Small intestine (tissue), 7 donors: Measurements from ENCODE around the gene HCRTR1. TPM values are rescaled to one million over a fixed set of nuclear protein-coding genes. Genes with fewer than 3 reads are reported as not detected.

Experiments
- DNase-seq, 2 donors: peaks; one replicate each; pipeline versions ENCODE4 v3.0.0 to v3.0.0-alpha.2; 2013
- FAIRE-seq: peaks from 2 replicates; lab custom pipeline; 2012; peaks lifted over from hg19 to GRCh38; lab: Jason Lieb, UNC
- H3K27ac ChIP-seq, 3 donors: one replicate each; pipeline ENCODE4 v1.5.1; 2013; ENCODE audit warnings: low read length in 2 of 3, mild to moderate bottlenecking in 2 of 3, control low read depth in 1 of 3, inconsistent platforms in 1 of 3, low read depth in 1 of 3, moderate library complexity in 1 of 3
- H3K27me3 ChIP-seq, 3 donors: one replicate each; pipeline ENCODE4 v1.6.1; 2013; ENCODE audit warnings: low read length in 3 of 3, inconsistent platforms in 1 of 3; ENCODE audit not compliant: control insufficient read depth in 3 of 3, insufficient read depth in 3 of 3
- H3K36me3 ChIP-seq, 3 donors: one replicate each; pipeline ENCODE4 v1.6.1; 2013; ENCODE audit warnings: low read length in 3 of 3, inconsistent platforms in 1 of 3, low read depth in 1 of 3, mild to moderate bottlenecking in 1 of 3, moderate library complexity in 1 of 3; ENCODE audit not compliant: control insufficient read depth in 3 of 3, insufficient read depth in 2 of 3
- H3K4me1 ChIP-seq, 3 donors: one replicate each; pipeline ENCODE4 v1.6.1; 2013; ENCODE audit warnings: low read length in 2 of 3, inconsistent platforms in 1 of 3, low read depth in 1 of 3, mild to moderate bottlenecking in 1 of 3, moderate library complexity in 1 of 3; ENCODE audit not compliant: control insufficient read depth in 3 of 3, insufficient read depth in 2 of 3
- H3K4me3 ChIP-seq, 3 donors: one replicate each; pipeline ENCODE4 v1.5.1; 2013; ENCODE audit warnings: low read length in 3 of 3, control low read depth in 1 of 3, inconsistent platforms in 1 of 3, low read depth in 1 of 3, mild to moderate bottlenecking in 1 of 3, moderate library complexity in 1 of 3
- H3K9me3 ChIP-seq, 2 donors: one replicate each; pipeline ENCODE4 v1.6.1; 2013; ENCODE audit warnings: low read depth in 1 of 2, low read length in 1 of 2; ENCODE audit not compliant: control insufficient read depth in 2 of 2, insufficient read depth in 1 of 2
- WGBS, 3 donors: extraction: QIAGEN DNeasy Blood & Tissue Kit; methylation state at CpG; one replicate each; pipeline ENCODE4 v1.1.7; 2013; 5-methylcytosine and 5-hydroxymethylcytosine counted together
- polyA plus RNA-seq, 4 donors: library from polyadenylated mRNA; stranded (reverse) in 3 of 4; unstranded in 1 of 4; fragments of 200-250 nt in 3 of 4; fragments of 120-200 nt in 1 of 4; gene quantifications; one replicate each; pipeline versions ENCODE4 v1.2.1 to v1.2.3, GENCODE V29; 2013
- donor health status: healthy with polysubstance abuse.
- donor health status: control.
- donor health status: control.
- donor health status: Bipolar disorder and iron deficiency.
- donor health status: healthy.

HCRTR1 gene
- polyA plus RNA-seq, 4 donors: 0.06 to 0.10 TPM; not detected in 2

GRCh38 chr1:31579374-31579773 is 38.1 kb upstream of the HCRTR1 start:
- Histone ChIP-seq H3K27ac (peak overlapping the region in 2 of 3 donors; percentile 75 to 84), H3K4me1 (peaks cover 6 to 87% (median 9%) of the 10 kb centered on the region in 3 donors), H3K36me3 (peaks cover 0 to 46% (median 0%) of the 10 kb centered on the region in 3 donors), H3K9me3 (no peaks in the 10 kb centered on the region), H3K27me3 (no peaks in the 10 kb centered on the region), H3K4me3 (no peak overlapping the region)
- 64 to 76% (median 75%) methylated on average over 5 of the region's 5 CpGs for WGBS, 3 donors
- FAIRE-seq (no peak), DNase-seq (no peak)

- H3K9me3 ChIP-seq: no peaks in the 10 kb centered on the region
- 62 to 71% (median 63%) methylated on average over 5 of the region's 5 CpGs for WGBS, 3 donors
Observed at GRCh38 chr1:31580513-31580870, 37.0 kb upstream of the HCRTR1 start.

GRCh38 chr1:31580891-31581603 is 36.4 kb upstream of the HCRTR1 start:
- no peak for DNase-seq
- Histone ChIP-seq H3K4me1 (peaks cover 1 to 85% (median 3%) of the 10 kb centered on the region in 3 donors), H3K27me3 (no peaks in the 10 kb centered on the region), H3K9me3 (no peaks in the 10 kb centered on the region), H3K36me3 (peaks cover 0 to 62% (median 0%) of the 10 kb centered on the region in 3 donors), H3K4me3 (no peak overlapping the region), H3K27ac (peak overlapping the region in 2 of 3 donors; percentile 76 to 84)
- FAIRE-seq: no peak
- 73 to 74% (median 73%) methylated on average over 15 of the region's 15 CpGs for WGBS, 3 donors

More at GRCh38 chr1:31580513-31580870, 37.0 kb upstream of the HCRTR1 start:
- peak overlapping the region in 2 of 3 donors; percentile 76 to 84 for H3K27ac ChIP-seq
- DNase-seq (no peak), FAIRE-seq (no peak)
- H3K4me3 ChIP-seq: no peak overlapping the region
- H3K4me1 ChIP-seq: peaks cover 3 to 87% (median 4%) of the 10 kb centered on the region in 3 donors
- H3K36me3 ChIP-seq: peaks cover 0 to 57% (median 0%) of the 10 kb centered on the region in 3 donors
- no peaks in the 10 kb centered on the region for H3K27me3 ChIP-seq

- H3K27ac ChIP-seq: peak overlapping the region in 2 of 3 donors; percentile 34 to 76
- no peak for FAIRE-seq
Observed at GRCh38 chr1:31581821-31582810, 35.4 kb upstream of the HCRTR1 start.

DNA sequence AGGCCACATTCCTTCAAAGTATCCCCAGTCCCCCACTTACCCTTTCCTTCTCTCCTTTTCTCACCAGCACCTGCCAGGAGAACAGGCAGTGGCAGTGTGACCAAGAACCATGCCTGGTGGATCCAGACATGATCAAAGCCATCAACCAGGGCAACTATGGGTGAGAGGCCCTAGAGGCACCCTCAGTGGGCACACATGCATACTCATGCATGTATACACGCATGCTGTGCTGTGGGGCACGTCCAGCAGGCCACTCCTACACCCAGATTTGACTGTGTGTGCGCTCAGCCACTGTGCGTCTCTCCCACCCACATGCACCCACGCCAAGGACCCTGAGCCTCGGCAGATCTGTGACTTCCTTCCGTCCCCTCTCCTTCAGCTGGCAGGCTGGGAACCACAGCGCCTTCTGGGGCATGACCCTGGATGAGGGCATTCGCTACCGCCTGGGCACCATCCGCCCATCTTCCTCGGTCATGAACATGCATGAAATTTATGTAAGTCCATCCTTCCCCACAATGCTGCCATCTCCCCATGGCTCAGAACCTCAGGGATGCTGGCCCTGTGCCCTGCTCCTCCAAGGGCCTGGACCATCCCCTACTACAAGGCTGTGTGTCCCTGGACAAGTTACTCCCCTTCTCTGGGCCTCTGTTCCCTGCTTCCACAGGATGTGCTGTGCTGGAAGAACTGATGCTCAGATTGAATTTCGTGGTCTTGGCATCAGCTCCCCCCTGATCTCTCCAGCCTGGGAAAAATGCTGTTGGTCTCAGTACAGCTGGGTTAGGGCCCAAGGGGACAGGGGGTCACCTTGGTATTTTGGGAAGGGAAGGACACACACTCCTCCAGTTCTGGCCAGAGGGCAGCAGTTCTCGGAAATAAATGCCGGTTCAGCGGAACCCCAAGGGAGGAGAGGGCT is 34.2 kb upstream of the HCRTR1 start:
- Histone ChIP-seq H3K27me3 (no peaks in the 10 kb centered on the region), H3K9me3 (no peaks in the 10 kb centered on the region), H3K27ac (peak overlapping the region in 2 of 3 donors; percentile 62 to 65), H3K4me1 (peaks cover 3 to 79% (median 3%) of the 10 kb centered on the region in 3 donors), H3K36me3 (peaks cover 0 to 84% (median 0%) of the 10 kb centered on the region in 3 donors), H3K4me3 (no peak overlapping the region)
- no peak for DNase-seq
- no peak for FAIRE-seq
- 75 to 88% (median 84%) methylated on average over 16 of the region's 16 CpGs for WGBS, 3 donors

More at GRCh38 chr1:31581821-31582810, 35.4 kb upstream of the HCRTR1 start:
- Histone ChIP-seq H3K4me1 (peaks cover 0 to 76% (median 3%) of the 10 kb centered on the region in 3 donors), H3K9me3 (no peaks in the 10 kb centered on the region), H3K4me3 (no peak overlapping the region), H3K36me3 (peaks cover 0 to 72% (median 0%) of the 10 kb centered on the region in 3 donors), H3K27me3 (no peaks in the 10 kb centered on the region)
- WGBS, 3 donors: 67 to 74% (median 73%) methylated on average over 12 of the region's 12 CpGs
- peak; percentile 27 to 46 for DNase-seq

GRCh38 chr1:31583995-31584868 is 33.3 kb upstream of the HCRTR1 start:
- 57 to 66% (median 60%) methylated on average over 12 to 13 of the region's 13 CpGs for WGBS, 3 donors
- Histone ChIP-seq H3K27ac (peak overlapping the region in 2 of 3 donors; percentile 62 to 65), H3K36me3 (peaks cover 0 to 82% (median 0%) of the 10 kb centered on the region in 3 donors), H3K4me3 (no peak overlapping the region), H3K9me3 (no peaks in the 10 kb centered on the region), H3K27me3 (no peaks in the 10 kb centered on the region), H3K4me1 (peaks cover 0 to 80% (median 5%) of the 10 kb centered on the region in 3 donors)
- FAIRE-seq: no peak
- peak in 1 of 2 donors; percentile 84 for DNase-seq
